H1 (cell line): Measurements from ENCODE around the gene LPP. TPM values are rescaled to one million over a fixed set of nuclear protein-coding genes. Genes with fewer than 3 reads are reported as not detected.

Experiments used
- CTCF ChIA-PET: fragments of 300-600 bp; sonication (Branson Sonifier 250); formaldehyde crosslinking; loops from one replicate; lab custom pipeline; 2021; ENCODE audit not compliant: partially characterized antibody; lab: Charles Lee
- POLR2A ChIA-PET: fragments of 300-600 bp; sonication (Branson Sonifier 250); formaldehyde crosslinking; loops from one replicate; lab custom pipeline; 2021; ENCODE audit warnings: inconsistent platforms; ENCODE audit not compliant: partially characterized antibody; lab: Charles Lee
- DNase-seq, 2 experiments: peaks; one replicate each; pipeline versions ENCODE4 v3.0.0 to v3.0.0-alpha.2; 2010 to 2022; ENCODE audit warnings: low spot score in 2 of 2, low read depth in 1 of 2, mixed read lengths in 1 of 2
- FAIRE-seq: peaks from 2 replicates; lab custom pipeline; 2011; peaks lifted over from hg19 to GRCh38; lab: Jason Lieb, UNC
- H2AFZ ChIP-seq: 2 replicates; pipeline ENCODE4 v1.8.1; 2012; ENCODE audit warnings: low read length, inconsistent platforms
- H2AK5ac ChIP-seq: 2 replicates; pipeline ENCODE4 v1.6.1; 2013; ENCODE audit warnings: low read depth, low read length
- H2BK120ac ChIP-seq: replicated peaks from 2 replicates; pipeline ENCODE3; 2013; ENCODE audit warnings: low read depth, low read length, inconsistent platforms
- H2BK12ac ChIP-seq: 2 replicates; pipeline ENCODE4 v1.6.1; 2013; ENCODE audit warnings: low read depth, low read length
- H2BK15ac ChIP-seq: 2 replicates; pipeline ENCODE4 v1.6.1; 2013; ENCODE audit warnings: low read length
- H2BK20ac ChIP-seq: 2 replicates; pipeline ENCODE4 v1.6.1; 2013; ENCODE audit warnings: low read length
- H2BK5ac ChIP-seq: 2 replicates; pipeline ENCODE4 v1.6.1; 2013; ENCODE audit warnings: low read depth, low read length
- H3K14ac ChIP-seq: 2 replicates; pipeline ENCODE4 v1.6.1; 2013; ENCODE audit warnings: inconsistent platforms; ENCODE audit not compliant: insufficient read length
- H3K18ac ChIP-seq: 2 replicates; pipeline ENCODE4 v1.6.1; 2013; ENCODE audit warnings: low read length; ENCODE audit errors: extremely low read depth
- H3K23ac ChIP-seq: 2 replicates; pipeline ENCODE4 v1.6.1; 2013; ENCODE audit warnings: inconsistent platforms; ENCODE audit not compliant: insufficient read length
- H3K23me2 ChIP-seq: 2 replicates; pipeline ENCODE4 v1.6.1; 2013; ENCODE audit warnings: low read depth, low read length
- H3K27ac ChIP-seq: 2 replicates; pipeline ENCODE4 v1.6.1; 2011; ENCODE audit warnings: low read depth, low read length, inconsistent platforms
- H3K27me3 ChIP-seq, 4 experiments: replicated peaks in 1 of 4; 1 replicate in 1 of 4; 2 replicates in 3 of 4; pipeline versions ENCODE4 v1.6.1 to v1.8.1; 2011 to 2013; ENCODE audit warnings: low read length in 3 of 4, mild to moderate bottlenecking in 3 of 4, inconsistent platforms in 2 of 4, mixed read lengths in 2 of 4, moderate library complexity in 1 of 4; ENCODE audit not compliant: control insufficient read depth in 3 of 4, insufficient read depth in 3 of 4; ENCODE audit errors: extremely low read depth in 1 of 4
- H3K36me3 ChIP-seq, 4 experiments: 2 replicates each; pipeline versions ENCODE4 v1.6.1 to v1.8.1; 2011 to 2013; ENCODE audit warnings: mild to moderate bottlenecking in 4 of 4, low read length in 3 of 4, moderate library complexity in 2 of 4, control low read depth in 1 of 4, inconsistent platforms in 1 of 4; ENCODE audit not compliant: insufficient read depth in 4 of 4, control insufficient read depth in 2 of 4
- H3K4ac ChIP-seq: replicated peaks from 2 replicates; pipeline ENCODE3; 2013; ENCODE audit warnings: low read length, low read depth, mixed read lengths, inconsistent platforms; ENCODE audit not compliant: insufficient read length
- H3K4me1 ChIP-seq, 4 experiments: replicated peaks in 1 of 4; 1 replicate in 1 of 4; 2 replicates in 3 of 4; pipeline versions ENCODE4 v1.6.1 to v1.8.1; 2011 to 2013; ENCODE audit warnings: low read length in 3 of 4, inconsistent platforms in 2 of 4, mixed read lengths in 1 of 4; ENCODE audit not compliant: insufficient read depth in 4 of 4, control insufficient read depth in 3 of 4
- H3K4me2 ChIP-seq, 2 experiments: 2 replicates each; pipeline versions ENCODE4 v1.6.1 to v1.8.1; 2011 to 2013; ENCODE audit warnings: low read depth in 2 of 2, low read length in 2 of 2, control low read depth in 1 of 2, inconsistent platforms in 1 of 2, mild to moderate bottlenecking in 1 of 2; ENCODE audit not compliant: insufficient read depth in 1 of 2
- H3K4me3 ChIP-seq, 4 experiments: fragments of 200-600, 300-600 bp in 1 of 4; sonication (generic), shearing (Covaris generic), sonication (Bioruptor Twin) in 1 of 4; 2 replicates each; pipeline versions ENCODE4 v1.5.1 to v1.8.1; 2011 to 2016; ENCODE audit warnings: low read length in 4 of 4, low read depth in 3 of 4, control low read depth in 2 of 4, inconsistent platforms in 2 of 4, mild to moderate bottlenecking in 2 of 4, mixed read lengths in 1 of 4, moderate library complexity in 1 of 4; ENCODE audit not compliant: insufficient read depth in 2 of 4; ENCODE audit errors: extremely low read depth in 1 of 4
- H3K56ac ChIP-seq: replicated peaks from 2 replicates; pipeline ENCODE3; 2013; ENCODE audit warnings: low read depth, mild to moderate bottlenecking, mixed read lengths, low read length, inconsistent platforms; ENCODE audit not compliant: insufficient read length
- H3K79me1 ChIP-seq: 2 replicates; pipeline ENCODE4 v1.6.1; 2013; ENCODE audit warnings: low read depth, low read length, control low read depth
- H3K79me2 ChIP-seq, 2 experiments: 2 replicates each; pipeline versions ENCODE4 v1.6.1 to v1.8.1; 2012 to 2013; ENCODE audit warnings: low read length in 2 of 2, mild to moderate bottlenecking in 2 of 2, inconsistent platforms in 1 of 2; ENCODE audit not compliant: insufficient read depth in 2 of 2, control insufficient read depth in 1 of 2
- H3K9ac ChIP-seq, 4 experiments: replicated peaks in 1 of 4; 1 replicate in 1 of 4; 2 replicates in 3 of 4; pipeline versions ENCODE4 v1.6.1 to v1.8.1; 2011 to 2013; ENCODE audit warnings: low read depth in 3 of 4, low read length in 3 of 4, control low read depth in 2 of 4, mild to moderate bottlenecking in 2 of 4, moderate library complexity in 2 of 4, inconsistent platforms in 1 of 4; ENCODE audit errors: extremely low read depth in 1 of 4
- H3K9me3 ChIP-seq, 2 experiments: 2 replicates each; pipeline versions ENCODE4 v1.6.1 to v1.8.1; 2012 to 2013; ENCODE audit warnings: mild to moderate bottlenecking in 2 of 2, moderate library complexity in 2 of 2, control low read depth in 1 of 2, inconsistent platforms in 1 of 2, low read depth in 1 of 2, low read length in 1 of 2, mixed read lengths in 1 of 2; ENCODE audit not compliant: insufficient read depth in 2 of 2
- H4K20me1 ChIP-seq, 2 experiments: replicated peaks in 1 of 2; 2 replicates each; pipeline versions ENCODE3 to v1.8.1; 2011 to 2013; ENCODE audit warnings: inconsistent platforms in 2 of 2, low read length in 2 of 2, mild to moderate bottlenecking in 1 of 2; ENCODE audit not compliant: insufficient read depth in 2 of 2, control insufficient read depth in 1 of 2
- H4K5ac ChIP-seq: 2 replicates; pipeline ENCODE4 v1.6.1; 2013; ENCODE audit warnings: low read length, low read depth, mixed read lengths, inconsistent platforms; ENCODE audit not compliant: insufficient read length
- H4K8ac ChIP-seq: 2 replicates; pipeline ENCODE4 v1.8.0; 2013; ENCODE audit warnings: mild to moderate bottlenecking, moderate library complexity, low read length, inconsistent platforms; ENCODE audit not compliant: insufficient read depth; ENCODE audit errors: extremely low read depth
- H4K91ac ChIP-seq: replicated peaks from 2 replicates; pipeline ENCODE3; 2013; ENCODE audit warnings: low read length, mixed read lengths, inconsistent platforms; ENCODE audit not compliant: insufficient read length
- NANOG ChIP-seq: IDR thresholded peaks from 2 replicates; pipeline ENCODE4 v1.6.1; 2011; ENCODE audit warnings: low read length, low read depth, mild to moderate bottlenecking, inconsistent platforms; ENCODE audit not compliant: insufficient read depth, poor library complexity, severe bottlenecking
- WGBS, 2 experiments: shearing (Covaris generic) in 1 of 2; methylation state at CpG; one replicate each; pipeline versions ENCODE4 v1.1.6 to v1.1.7; 2013 to 2015; ENCODE audit warnings: low lambda C conversion rate in 2 of 2, mixed read lengths in 2 of 2, inconsistent platforms in 1 of 2, low coverage in 1 of 2, missing lambda C conversion rate in 1 of 2; ENCODE audit not compliant: insufficient replicate concordance in 2 of 2, insufficient coverage in 1 of 2, insufficient read length in 1 of 2; ENCODE audit errors: extremely low coverage in 1 of 2, missing lambda C conversion rate in 1 of 2; 5-methylcytosine and 5-hydroxymethylcytosine counted together
- polyA plus RNA-seq, 7 experiments: library from polyadenylated mRNA; depleted of rRNA in 3 of 7; stranded (reverse) in 5 of 7; unstranded in 2 of 7; fragments of >200 nt in 5 of 7; fragments of 200-250 nt in 2 of 7; gene quantifications; 1 replicate in 5 of 7; 2 replicates in 1 of 7; 4 replicates in 1 of 7; pipeline versions ENCODE4 v1.2.1 to v1.2.3, GENCODE V29; 2011 to 2013; ENCODE audit warnings: missing spikeins in 2 of 7, mixed read lengths in 2 of 7
- total RNA-seq: library from RNA; stranded (reverse); fragmentation: NEBNext Ultra II Directional; extraction: Animal tissue kit (Norgen Biotek cat#: 25700); gene quantifications from 2 replicates; pipeline ENCODE4 v1.2.1, GENCODE V29; 2021

Gene LPP
- total and polyA plus RNA-seq, 2 of the 8 experiments (the other 6 are each of a cell fraction or from before 2014, with no cell fraction given): 10.0 to 53.3 TPM

DNA sequence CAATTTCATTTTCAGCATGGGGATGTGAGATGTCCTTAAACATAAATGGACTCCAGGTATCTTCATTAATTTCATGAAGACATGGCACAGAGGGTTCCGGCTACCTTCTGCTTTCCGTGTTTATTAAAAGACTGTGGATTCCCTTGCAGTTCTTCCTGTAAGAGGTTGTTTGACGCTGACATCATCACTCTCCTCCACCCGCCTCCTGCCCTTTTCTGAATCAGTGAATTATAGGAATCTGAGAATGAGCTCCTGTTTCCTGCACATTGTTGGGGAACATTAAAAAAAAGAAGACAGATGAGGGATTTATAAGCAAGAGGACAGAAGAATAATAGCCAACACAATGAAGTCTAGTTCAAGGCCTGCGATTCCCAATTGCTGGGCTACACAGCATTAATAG is 191.3 kb downstream of the LPP start:
- CTCF ChIA-PET: no interaction called here
- no peaks in the 10 kb centered on the region for H3K27me3 ChIP-seq
- no peak for TF ChIP-seq NANOG
- H4K5ac ChIP-seq: no peak overlapping the region
- no peaks in the 10 kb centered on the region for H3K79me1 ChIP-seq
- no peaks in the 10 kb centered on the region for H3K4me1 ChIP-seq
- FAIRE-seq (no peak), DNase-seq (no peak)
- H3K36me3 ChIP-seq: no peaks in the 10 kb centered on the region
- H3K27ac ChIP-seq: no peak overlapping the region
- WGBS, 2 experiments: 94% methylated on average over 5 of the region's 5 CpGs; no CpG with 5 or more reads in 1 of the 2 experiments
- POLR2A ChIA-PET: no interaction called here
- H3K23me2 ChIP-seq: no peaks in the 10 kb centered on the region
- H2AFZ ChIP-seq: no peak overlapping the region
- no peak overlapping the region for H4K91ac ChIP-seq
- H3K4ac ChIP-seq: no peak overlapping the region
- no peak overlapping the region for H3K9ac ChIP-seq
- no peak overlapping the region for H2AK5ac ChIP-seq
- H3K9me3 ChIP-seq: no peaks in the 10 kb centered on the region
- no peak overlapping the region for H2BK12ac ChIP-seq
- H2BK20ac ChIP-seq: no peak overlapping the region
- H3K18ac ChIP-seq: no peak overlapping the region
- H3K14ac ChIP-seq: no peak overlapping the region
- no peak overlapping the region for H2BK15ac ChIP-seq
- H3K4me3 ChIP-seq: no peak overlapping the region
- no peak overlapping the region for H4K8ac ChIP-seq
- H3K4me2 ChIP-seq: no peak overlapping the region
- no peak overlapping the region for H2BK120ac ChIP-seq
- no peak overlapping the region for H3K56ac ChIP-seq
- H3K79me2 ChIP-seq: no peaks in the 10 kb centered on the region
- no peak overlapping the region for H2BK5ac ChIP-seq
- no peaks in the 10 kb centered on the region for H4K20me1 ChIP-seq
- H3K23ac ChIP-seq: no peak overlapping the region
